ENCODE measurements around the gene ARPC1B.
"Not testable (repeated sequence)": the region's sequence is repeated elsewhere in the genome, so short reads cannot be mapped to it uniquely, and the experiment has no call there.

ARPC1B gene

GRCh38 chr7:99369767-99370391 lies 4.7 kb upstream of the ARPC1B start:
- DNase-seq, result no peak

- DNase-seq, result no peak
Measured at GRCh38 chr7:99371376-99371920, 3.1 kb upstream of the ARPC1B start.

- no peak for DNase-seq
Measured at GRCh38 chr7:99372275-99373090, 2.0 kb upstream of the ARPC1B start.

- DNase-seq, result no peak
Measured at GRCh38 chr7:99373091-99374066, 1.2 kb upstream of the ARPC1B start.

GRCh38 chr7:99375070-99375807 lies 709 bp downstream of the ARPC1B start:
- DNase-seq, result peak in 3 of 4 experiments; percentile 29 to 47 (median 34)

GRCh38 chr7:99379043-99379577 lies 4.6 kb downstream of the ARPC1B start:
- no peak for DNase-seq

- not testable (repeated sequence) for DNase-seq
Measured at GRCh38 chr7:99379693-99380031, 5.1 kb downstream of the ARPC1B start.

GRCh38 chr7:99380032-99380822 lies 5.7 kb downstream of the ARPC1B start:
- no peak for DNase-seq

GRCh38 chr7:99380823-99381663 lies 6.5 kb downstream of the ARPC1B start:
- DNase-seq, result peak; percentile 60 to 78 (median 70)

GRCh38 chr7:99381664-99382075 lies 7.1 kb downstream of the ARPC1B start:
- DNase-seq, result no peak

GRCh38 chr7:99383203-99383602 lies 8.7 kb downstream of the ARPC1B start:
- DNase-seq, result no peak

GRCh38 chr7:99383791-99384370 lies 9.4 kb downstream of the ARPC1B start:
- no peak for DNase-seq

GRCh38 chr7:99384523-99384922 lies 10.0 kb downstream of the ARPC1B start:
- DNase-seq, result no peak

GRCh38 chr7:99385564-99385963 lies 11.0 kb downstream of the ARPC1B start:
- DNase-seq, result no peak

GRCh38 chr7:99386584-99387238 lies 12.2 kb downstream of the ARPC1B start:
- no peak for DNase-seq

- DNase-seq, result not testable (repeated sequence)
Measured at GRCh38 chr7:99387239-99387635, 12.7 kb downstream of the ARPC1B start.

GRCh38 chr7:99387912-99388311 lies 13.4 kb downstream of the ARPC1B start:
- DNase-seq, result no peak

GRCh38 chr7:99389772-99390171 lies 15.2 kb downstream of the ARPC1B start:
- DNase-seq, result no peak

GRCh38 chr7:99390941-99391602 lies 16.5 kb downstream of the ARPC1B start:
- DNase-seq, result no peak
